Measurements from ENCODE around the gene LRMDA. TPM values are rescaled to one million over a fixed set of nuclear protein-coding genes. Genes with fewer than 3 reads are reported as not detected.

The LRMDA gene
- total RNA-seq, 1 donor from 2014 or later: not detected

GRCh38 chr10:76089556-76090180 is 658.2 kb downstream of the LRMDA start:
- DNase-seq (ENCODE audit: low spot score): no peak
- Mint-ChIP-seq H3K36me3 (ENCODE audit: low read depth) (no peaks in the 10 kb centered on the region), H3K4me1 (ENCODE audit: low read depth) (peaks cover 1% of the 10 kb centered on the region), H3K4me3 (ENCODE audit: low read depth) (no peak overlapping the region), H3K27me3 (ENCODE audit: low read depth) (no peaks in the 10 kb centered on the region), H3K9me3 (no peaks in the 10 kb centered on the region), H3K27ac (no peak overlapping the region)
- intact Hi-C loops (cut with micrococcal nuclease): no loop called here

DNA sequence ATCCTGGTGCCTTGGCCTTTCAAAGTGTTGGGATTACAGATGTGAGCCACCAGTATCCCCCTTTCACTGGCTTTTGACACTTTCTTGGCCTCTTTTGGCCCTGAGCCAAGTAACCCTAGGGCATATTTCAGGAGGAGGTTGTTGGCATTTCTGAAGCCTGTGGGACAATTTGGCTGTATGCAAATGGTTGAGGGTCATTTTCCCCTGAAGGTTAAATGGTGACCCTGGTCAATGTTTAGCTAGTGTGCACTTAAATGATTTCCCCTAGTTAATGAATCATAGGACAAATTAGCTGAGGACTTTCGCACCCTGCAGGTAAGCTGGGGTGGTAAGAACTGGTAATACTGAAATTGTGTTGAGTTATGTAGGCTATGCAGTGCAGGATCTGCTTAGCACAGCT is 660.5 kb downstream of the LRMDA start:
- Mint-ChIP-seq H3K36me3 (ENCODE audit: low read depth) (no peaks in the 10 kb centered on the region), H3K4me1 (ENCODE audit: low read depth) (no peaks in the 10 kb centered on the region), H3K4me3 (ENCODE audit: low read depth) (no peak overlapping the region), H3K9me3 (no peaks in the 10 kb centered on the region), H3K27ac (no peak overlapping the region), H3K27me3 (ENCODE audit: low read depth) (no peaks in the 10 kb centered on the region)
- intact Hi-C loops (cut with micrococcal nuclease): no loop called here
- DNase-seq (ENCODE audit: low spot score): no peak

DNA sequence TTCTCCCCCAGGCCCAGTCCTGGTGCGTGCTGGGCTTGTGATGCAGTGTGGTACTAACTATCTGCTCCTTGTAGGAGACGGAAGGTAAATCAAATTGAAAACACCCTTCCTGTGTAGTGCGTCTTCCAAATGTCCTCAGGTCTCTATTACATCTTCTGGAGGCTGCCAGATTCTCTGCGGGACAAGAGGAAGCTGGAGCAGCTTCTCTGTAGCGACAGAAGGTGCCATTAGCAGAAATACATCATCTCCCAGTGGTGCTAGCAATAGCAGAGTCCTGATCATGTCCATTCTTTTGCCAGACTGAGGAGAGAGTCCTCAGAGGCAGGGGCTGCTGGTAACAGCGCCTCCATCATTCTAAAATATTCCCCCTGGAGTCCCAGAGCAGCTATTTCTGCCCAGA is 675.2 kb downstream of the LRMDA start:
- no peaks in the 10 kb centered on the region for H3K4me1 Mint-ChIP-seq (ENCODE audit: low read depth)
- no peak for DNase-seq (ENCODE audit: low spot score)
- no peak overlapping the region for H3K27ac Mint-ChIP-seq
- no peaks in the 10 kb centered on the region for H3K27me3 Mint-ChIP-seq (ENCODE audit: low read depth)
- no peaks in the 10 kb centered on the region for H3K36me3 Mint-ChIP-seq (ENCODE audit: low read depth)
- intact Hi-C loops (cut with micrococcal nuclease): no loop called here
- no peak overlapping the region for H3K4me3 Mint-ChIP-seq (ENCODE audit: low read depth)
- H3K9me3 Mint-ChIP-seq: peaks cover 5% of the 10 kb centered on the region

GRCh38 chr10:76108563-76109359 is 677.3 kb downstream of the LRMDA start:
- Mint-ChIP-seq H3K4me3 (ENCODE audit: low read depth) (no peak overlapping the region), H3K27me3 (ENCODE audit: low read depth) (no peaks in the 10 kb centered on the region), H3K9me3 (peaks cover 5% of the 10 kb centered on the region), H3K36me3 (ENCODE audit: low read depth) (no peaks in the 10 kb centered on the region), H3K4me1 (ENCODE audit: low read depth) (no peaks in the 10 kb centered on the region), H3K27ac (no peak overlapping the region)
- DNase-seq (ENCODE audit: low spot score): no peak
- intact Hi-C loops (cut with micrococcal nuclease): no loop called here

DNA sequence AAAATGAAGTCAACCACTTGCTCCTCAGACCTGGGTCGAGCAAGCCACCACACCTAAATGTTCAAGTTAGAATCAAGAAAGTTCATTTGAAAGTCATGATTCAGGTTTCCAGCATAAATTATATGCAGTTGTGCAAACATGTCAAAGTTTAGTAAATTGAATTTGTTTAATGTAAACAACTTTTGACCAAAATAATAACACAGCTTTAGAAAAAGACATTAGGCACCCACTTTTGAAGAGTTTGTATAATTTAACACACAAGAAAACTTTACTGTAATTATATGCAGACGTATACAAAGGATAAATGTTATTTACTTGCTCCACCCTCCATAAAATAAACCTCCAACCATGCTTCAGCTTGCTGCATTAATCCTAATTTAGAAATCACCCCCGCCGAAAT is 680.0 kb downstream of the LRMDA start:
- H3K27ac Mint-ChIP-seq: no peak overlapping the region
- no peaks in the 10 kb centered on the region for H3K36me3 Mint-ChIP-seq (ENCODE audit: low read depth)
- no peaks in the 10 kb centered on the region for H3K4me1 Mint-ChIP-seq (ENCODE audit: low read depth)
- H3K9me3 Mint-ChIP-seq: no peaks in the 10 kb centered on the region
- no peaks in the 10 kb centered on the region for H3K27me3 Mint-ChIP-seq (ENCODE audit: low read depth)
- H3K4me3 Mint-ChIP-seq (ENCODE audit: low read depth): no peak overlapping the region
- intact Hi-C loops (cut with micrococcal nuclease): no loop called here
- no peak for DNase-seq (ENCODE audit: low spot score)

DNA sequence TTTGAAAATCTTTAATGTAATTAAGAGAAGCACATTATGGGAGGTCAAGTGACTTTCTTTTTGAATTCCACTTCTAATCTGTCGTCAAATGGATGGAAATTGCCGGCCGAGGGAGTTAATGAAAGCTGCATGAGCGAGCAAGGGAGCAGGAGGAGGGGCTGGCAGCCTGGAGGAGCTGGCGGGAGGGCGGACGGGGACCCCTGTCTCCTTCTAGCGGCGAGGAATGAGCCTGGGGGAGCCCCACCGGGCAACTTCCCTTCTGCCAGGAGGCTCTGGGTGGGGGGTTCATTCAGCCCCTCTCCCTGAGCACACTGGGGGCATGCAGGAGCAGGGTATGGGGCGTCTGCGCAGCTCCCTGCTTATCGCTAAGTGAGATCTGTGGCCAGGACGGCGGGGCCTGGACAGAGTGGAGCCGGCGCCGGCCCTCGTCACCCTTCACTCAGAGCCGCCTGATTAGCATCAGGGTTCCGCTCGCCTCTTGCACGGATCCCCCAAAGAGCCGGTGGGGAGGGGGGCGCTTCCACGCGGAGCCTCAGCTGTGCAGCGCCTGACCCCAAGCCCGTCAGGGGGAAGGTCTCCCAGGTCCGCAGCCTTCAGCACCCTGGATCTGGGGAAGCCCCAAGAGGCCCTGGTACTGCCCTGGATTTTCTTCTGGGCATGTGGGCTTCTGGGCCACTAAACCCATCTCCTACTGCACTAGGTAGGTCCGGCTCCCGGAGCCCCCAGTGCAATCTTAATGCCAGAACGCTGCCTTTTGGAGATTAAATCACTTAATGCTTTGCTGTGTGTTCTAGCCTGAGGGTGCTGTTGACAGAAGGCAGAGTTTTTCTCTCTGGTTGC is 680.8 kb downstream of the LRMDA start:
- H3K27ac Mint-ChIP-seq: no peak overlapping the region
- no peak overlapping the region for H3K4me3 Mint-ChIP-seq (ENCODE audit: low read depth)

GRCh38 chr10:76112826-76113150 is 681.4 kb downstream of the LRMDA start:
- DNase-seq (ENCODE audit: low spot score): no peak
- no peaks in the 10 kb centered on the region for H3K9me3 Mint-ChIP-seq
- no peak overlapping the region for H3K27ac Mint-ChIP-seq
- H3K4me3 Mint-ChIP-seq (ENCODE audit: low read depth): no peak overlapping the region
- no peaks in the 10 kb centered on the region for H3K36me3 Mint-ChIP-seq (ENCODE audit: low read depth)
- no peaks in the 10 kb centered on the region for H3K27me3 Mint-ChIP-seq (ENCODE audit: low read depth)
- no peaks in the 10 kb centered on the region for H3K4me1 Mint-ChIP-seq (ENCODE audit: low read depth)
- intact Hi-C loops (cut with micrococcal nuclease): no loop called here

More for the DNA sequence above, 680.8 kb downstream of the LRMDA start:
- Mint-ChIP-seq H3K27me3 (ENCODE audit: low read depth) (no peaks in the 10 kb centered on the region), H3K4me1 (ENCODE audit: low read depth) (no peaks in the 10 kb centered on the region), H3K36me3 (ENCODE audit: low read depth) (no peaks in the 10 kb centered on the region), H3K9me3 (no peaks in the 10 kb centered on the region)
- DNase-seq (ENCODE audit: low spot score): no peak
- intact Hi-C loops (cut with micrococcal nuclease): no loop called here

DNA sequence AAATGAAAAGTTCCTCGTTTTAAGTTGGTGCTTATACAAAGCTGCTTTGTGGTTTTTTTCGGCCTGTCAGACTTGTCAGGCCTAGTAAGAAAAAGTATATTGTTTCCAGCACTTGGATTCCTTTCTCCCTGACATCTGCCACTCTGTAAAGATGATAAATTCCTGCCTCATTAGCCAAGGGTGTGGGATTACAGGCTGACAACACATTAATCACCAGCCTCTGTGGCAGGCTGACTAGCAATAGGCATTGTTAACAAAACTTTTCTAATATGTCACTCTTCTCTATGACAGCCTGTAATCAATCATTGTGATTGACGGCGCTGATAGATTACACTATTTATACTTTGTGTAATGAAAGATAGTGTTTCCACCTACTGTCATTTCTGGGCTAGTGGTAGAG is 682.5 kb downstream of the LRMDA start:
- Mint-ChIP-seq H3K9me3 (no peaks in the 10 kb centered on the region), H3K4me3 (ENCODE audit: low read depth) (no peak overlapping the region), H3K27ac (no peak overlapping the region), H3K27me3 (ENCODE audit: low read depth) (no peaks in the 10 kb centered on the region), H3K36me3 (ENCODE audit: low read depth) (no peaks in the 10 kb centered on the region), H3K4me1 (ENCODE audit: low read depth) (no peaks in the 10 kb centered on the region)
- DNase-seq (ENCODE audit: low spot score): no peak
- intact Hi-C loops (cut with micrococcal nuclease): no loop called here

DNA sequence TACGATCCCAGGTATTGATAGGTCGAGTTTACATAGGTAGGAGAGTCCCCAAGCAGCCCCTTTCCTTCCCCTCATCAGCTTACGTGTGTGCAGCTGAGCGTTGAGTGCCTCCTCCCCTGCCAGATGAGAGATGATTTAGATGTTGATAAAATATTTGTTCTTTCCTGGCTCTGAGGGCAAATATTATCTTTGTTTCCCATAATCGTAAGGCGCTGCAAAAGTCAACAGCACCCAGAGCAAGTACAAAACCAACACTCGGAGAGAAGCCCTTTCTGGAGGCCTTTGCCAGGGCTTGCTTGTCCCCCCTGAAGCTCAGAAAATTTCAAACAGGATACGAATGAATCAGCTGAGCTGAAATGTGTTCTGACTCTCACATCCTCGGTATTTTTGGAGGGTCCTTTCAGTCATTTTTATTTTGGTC is 683.2 kb downstream of the LRMDA start:
- Mint-ChIP-seq H3K27ac (no peak overlapping the region), H3K27me3 (ENCODE audit: low read depth) (no peaks in the 10 kb centered on the region), H3K9me3 (no peaks in the 10 kb centered on the region), H3K4me1 (ENCODE audit: low read depth) (no peaks in the 10 kb centered on the region), H3K36me3 (ENCODE audit: low read depth) (no peaks in the 10 kb centered on the region), H3K4me3 (ENCODE audit: low read depth) (no peak overlapping the region)
- no peak for DNase-seq (ENCODE audit: low spot score)
- intact Hi-C loops (cut with micrococcal nuclease): no loop called here

GRCh38 chr10:76115131-76115470 is 683.7 kb downstream of the LRMDA start:
- DNase-seq (ENCODE audit: low spot score): no peak
- intact Hi-C loops (cut with micrococcal nuclease): no loop called here
- Mint-ChIP-seq H3K4me3 (ENCODE audit: low read depth) (no peak overlapping the region), H3K36me3 (ENCODE audit: low read depth) (no peaks in the 10 kb centered on the region), H3K4me1 (ENCODE audit: low read depth) (no peaks in the 10 kb centered on the region), H3K27me3 (ENCODE audit: low read depth) (no peaks in the 10 kb centered on the region), H3K9me3 (no peaks in the 10 kb centered on the region), H3K27ac (no peak overlapping the region)

GRCh38 chr10:76115471-76116155 is 684.2 kb downstream of the LRMDA start:
- Mint-ChIP-seq H3K4me1 (ENCODE audit: low read depth) (no peaks in the 10 kb centered on the region), H3K27me3 (ENCODE audit: low read depth) (no peaks in the 10 kb centered on the region), H3K27ac (no peak overlapping the region), H3K9me3 (no peaks in the 10 kb centered on the region), H3K36me3 (ENCODE audit: low read depth) (no peaks in the 10 kb centered on the region), H3K4me3 (ENCODE audit: low read depth) (no peak overlapping the region)
- DNase-seq (ENCODE audit: low spot score): no peak
- intact Hi-C loops (cut with micrococcal nuclease): no loop called here

DNA sequence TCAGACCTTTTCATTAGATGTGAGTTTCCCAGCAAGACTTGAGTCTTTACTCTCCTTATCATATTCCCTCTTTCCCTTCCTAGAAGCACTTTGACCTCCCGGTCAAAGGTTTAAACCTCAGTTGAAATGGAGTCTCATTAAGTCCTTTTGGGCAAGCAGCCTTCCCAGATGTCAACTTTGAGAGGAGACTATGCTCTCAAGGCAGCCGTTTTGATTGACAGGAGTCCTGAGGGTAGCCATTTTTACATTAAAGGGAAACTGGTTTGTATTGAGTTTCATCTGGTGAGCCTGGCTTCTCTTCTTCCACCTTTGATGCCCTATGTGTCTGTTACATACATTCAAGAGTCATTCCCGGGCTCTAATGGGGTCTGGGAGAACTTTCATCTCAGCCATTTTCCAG is 685.1 kb downstream of the LRMDA start:
- intact Hi-C loops (cut with micrococcal nuclease): no loop called here
- no peak for DNase-seq (ENCODE audit: low spot score)
- no peak overlapping the region for H3K27ac Mint-ChIP-seq
- no peaks in the 10 kb centered on the region for H3K36me3 Mint-ChIP-seq (ENCODE audit: low read depth)
- no peaks in the 10 kb centered on the region for H3K9me3 Mint-ChIP-seq
- no peak overlapping the region for H3K4me3 Mint-ChIP-seq (ENCODE audit: low read depth)
- no peaks in the 10 kb centered on the region for H3K4me1 Mint-ChIP-seq (ENCODE audit: low read depth)
- no peaks in the 10 kb centered on the region for H3K27me3 Mint-ChIP-seq (ENCODE audit: low read depth)

DNA sequence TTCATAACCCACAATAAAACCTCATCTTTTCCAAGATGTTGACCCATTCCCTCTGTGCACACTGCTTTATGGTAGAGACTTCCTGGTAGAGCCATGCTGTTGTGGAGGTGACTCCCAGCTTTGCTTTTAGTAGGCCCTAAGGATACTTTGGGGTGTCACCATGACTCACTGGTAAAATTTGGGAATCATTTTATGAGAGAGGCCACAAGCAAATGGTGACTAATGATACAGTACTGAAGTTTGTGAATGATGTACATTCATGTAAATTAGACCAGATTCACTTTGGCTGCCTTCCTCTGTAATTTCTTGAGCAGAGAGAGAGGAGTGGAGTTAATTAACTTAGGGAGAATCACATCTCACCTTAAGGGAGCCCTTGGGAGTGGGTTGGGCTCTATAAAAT is 686.5 kb downstream of the LRMDA start:
- intact Hi-C loops (cut with micrococcal nuclease): no loop called here
- no peak overlapping the region for H3K4me3 Mint-ChIP-seq (ENCODE audit: low read depth)
- no peak overlapping the region for H3K27ac Mint-ChIP-seq
- no peaks in the 10 kb centered on the region for H3K4me1 Mint-ChIP-seq (ENCODE audit: low read depth)
- H3K9me3 Mint-ChIP-seq: no peaks in the 10 kb centered on the region
- no peaks in the 10 kb centered on the region for H3K36me3 Mint-ChIP-seq (ENCODE audit: low read depth)
- no peak for DNase-seq (ENCODE audit: low spot score)
- no peaks in the 10 kb centered on the region for H3K27me3 Mint-ChIP-seq (ENCODE audit: low read depth)
